ENCODE results near the gene TENT5C.

GRCh38 chr1:117556341-117556740 lies 49.5 kb upstream of the TENT5C start:
- TF ChIP-seq, protein P1, sequence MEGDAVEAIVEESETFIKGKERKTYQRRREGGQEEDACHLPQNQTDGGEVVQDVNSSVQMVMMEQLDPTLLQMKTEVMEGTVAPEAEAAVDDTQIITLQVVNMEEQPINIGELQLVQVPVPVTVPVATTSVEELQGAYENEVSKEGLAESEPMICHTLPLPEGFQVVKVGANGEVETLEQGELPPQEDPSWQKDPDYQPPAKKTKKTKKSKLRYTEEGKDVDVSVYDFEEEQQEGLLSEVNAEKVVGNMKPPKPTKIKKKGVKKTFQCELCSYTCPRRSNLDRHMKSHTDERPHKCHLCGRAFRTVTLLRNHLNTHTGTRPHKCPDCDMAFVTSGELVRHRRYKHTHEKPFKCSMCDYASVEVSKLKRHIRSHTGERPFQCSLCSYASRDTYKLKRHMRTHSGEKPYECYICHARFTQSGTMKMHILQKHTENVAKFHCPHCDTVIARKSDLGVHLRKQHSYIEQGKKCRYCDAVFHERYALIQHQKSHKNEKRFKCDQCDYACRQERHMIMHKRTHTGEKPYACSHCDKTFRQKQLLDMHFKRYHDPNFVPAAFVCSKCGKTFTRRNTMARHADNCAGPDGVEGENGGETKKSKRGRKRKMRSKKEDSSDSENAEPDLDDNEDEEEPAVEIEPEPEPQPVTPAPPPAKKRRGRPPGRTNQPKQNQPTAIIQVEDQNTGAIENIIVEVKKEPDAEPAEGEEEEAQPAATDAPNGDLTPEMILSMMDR (conservative IDR thresholded peaks at IDR 0.05 in 1 of 2, IDR thresholded peaks at IDR 0.05 in 1 of 2; ENCODE audit: extremely low read depth in 1 of 2, insufficient read depth in 1 of 2, low read depth in 1 of 2, low read length in 2 of 2) = no peak
- TF ChIP-seq EZH2 (IDR thresholded peaks at IDR 0.05; ENCODE audit: borderline replicate concordance, low read length) = no peak

Measured in mammary epithelial cell (primary cell).